SHP77 treated with DMSO at 0.1 percent for 48 hours (cell line): ENCODE measurements around the gene CPNE5.

Experiments used
- DNase-seq: peaks from one replicate; lab custom pipeline; 2025; lab: John Stamatoyannopoulos, UW

CPNE5 gene

DNA sequence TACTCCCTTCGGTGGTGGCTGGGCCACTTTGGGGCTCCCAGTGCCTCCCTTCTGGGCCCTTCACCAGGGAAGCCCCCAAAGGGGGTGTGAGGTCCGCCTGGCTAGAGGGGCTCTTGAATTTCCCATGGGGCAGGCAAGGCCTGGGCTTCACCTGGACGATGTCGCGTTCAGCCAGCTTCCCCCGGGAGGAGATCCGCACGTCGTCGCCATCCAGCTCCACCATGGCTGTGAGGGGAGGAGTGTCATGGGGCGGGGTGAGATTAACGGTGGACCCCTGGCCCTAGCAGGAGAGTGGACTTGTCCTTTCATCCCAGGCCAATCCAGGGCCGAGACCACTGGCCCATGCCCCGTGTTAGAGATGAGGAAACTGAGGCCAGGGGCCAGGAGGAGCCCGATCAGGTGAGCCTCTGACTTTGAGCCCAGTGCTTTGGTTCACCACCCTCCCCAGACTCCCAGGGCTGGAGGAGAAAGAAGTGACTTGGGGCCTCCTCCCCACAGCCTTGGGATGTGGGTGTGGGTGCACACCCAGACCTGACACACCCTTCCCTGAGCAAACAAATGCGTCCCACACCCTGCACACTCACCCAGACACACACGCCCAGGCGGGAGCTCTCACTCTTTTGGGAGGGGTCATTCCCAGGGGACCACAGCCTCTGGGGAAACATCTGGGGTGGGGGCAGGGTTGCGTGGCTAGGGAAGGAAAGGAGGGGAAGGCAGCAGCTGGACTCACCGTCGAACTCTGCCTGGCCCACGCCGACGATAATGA lies 95.5 kb downstream of the CPNE5 start:
- DNase-seq, result no peak

DNA sequence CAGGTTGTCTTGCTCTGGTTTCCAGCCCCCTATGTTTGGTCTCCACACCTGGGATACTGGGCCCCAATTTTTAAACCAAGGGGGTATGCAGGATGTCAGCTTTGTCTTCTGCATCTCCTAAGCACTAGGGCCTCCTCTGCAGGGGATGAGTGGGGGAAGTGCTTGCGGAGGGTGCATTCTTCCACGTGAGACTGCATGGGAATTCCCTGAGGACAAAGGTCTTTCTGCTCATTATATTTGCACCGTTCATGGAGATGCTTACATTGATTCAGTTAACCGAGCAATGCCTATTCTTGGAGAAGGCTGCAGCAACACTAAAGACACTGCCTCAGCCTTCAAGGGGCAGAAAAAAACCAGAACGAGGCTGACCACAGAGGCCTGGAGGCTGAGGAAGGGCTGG lies 96.2 kb downstream of the CPNE5 start:
- no peak for DNase-seq

DNA sequence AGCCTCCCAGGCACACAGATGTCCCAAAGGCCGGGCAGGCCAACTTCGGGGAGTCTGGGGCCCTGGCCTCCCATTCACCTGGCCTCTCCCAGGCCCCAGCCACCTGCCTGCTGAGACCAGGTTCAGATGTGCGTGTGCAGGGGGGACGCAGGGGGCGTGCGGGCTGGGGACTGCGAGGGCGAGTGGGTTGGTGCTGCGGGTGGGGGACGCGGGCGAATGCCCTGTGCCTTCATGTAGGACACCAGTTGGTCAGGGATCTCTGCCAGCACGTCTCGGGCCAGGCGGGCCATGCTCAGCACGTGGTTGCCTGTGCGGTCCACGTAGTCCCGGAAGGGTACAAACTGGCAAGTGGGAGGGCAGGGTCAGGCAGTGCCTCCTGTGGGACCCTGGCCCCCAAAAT lies 97.1 kb downstream of the CPNE5 start:
- no peak for DNase-seq

DNA sequence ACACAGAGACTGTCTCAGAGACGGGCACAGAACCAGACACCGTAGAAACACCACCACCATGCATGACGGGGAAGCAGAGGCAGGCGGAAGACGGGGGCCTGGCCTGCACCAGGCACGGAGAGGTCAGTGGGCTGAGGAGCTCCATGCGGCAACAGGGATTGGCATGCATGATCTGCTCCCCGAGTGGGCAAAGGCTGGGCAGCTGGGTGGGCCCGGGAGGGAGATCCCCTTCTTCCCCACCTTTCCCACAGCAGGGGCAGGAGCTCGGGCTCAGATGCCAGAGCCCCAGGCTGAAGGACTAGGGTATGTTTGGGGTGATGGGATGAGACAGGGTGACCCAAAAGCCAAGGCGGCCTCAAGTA lies 98.4 kb downstream of the CPNE5 start:
- DNase-seq, result no peak

DNA sequence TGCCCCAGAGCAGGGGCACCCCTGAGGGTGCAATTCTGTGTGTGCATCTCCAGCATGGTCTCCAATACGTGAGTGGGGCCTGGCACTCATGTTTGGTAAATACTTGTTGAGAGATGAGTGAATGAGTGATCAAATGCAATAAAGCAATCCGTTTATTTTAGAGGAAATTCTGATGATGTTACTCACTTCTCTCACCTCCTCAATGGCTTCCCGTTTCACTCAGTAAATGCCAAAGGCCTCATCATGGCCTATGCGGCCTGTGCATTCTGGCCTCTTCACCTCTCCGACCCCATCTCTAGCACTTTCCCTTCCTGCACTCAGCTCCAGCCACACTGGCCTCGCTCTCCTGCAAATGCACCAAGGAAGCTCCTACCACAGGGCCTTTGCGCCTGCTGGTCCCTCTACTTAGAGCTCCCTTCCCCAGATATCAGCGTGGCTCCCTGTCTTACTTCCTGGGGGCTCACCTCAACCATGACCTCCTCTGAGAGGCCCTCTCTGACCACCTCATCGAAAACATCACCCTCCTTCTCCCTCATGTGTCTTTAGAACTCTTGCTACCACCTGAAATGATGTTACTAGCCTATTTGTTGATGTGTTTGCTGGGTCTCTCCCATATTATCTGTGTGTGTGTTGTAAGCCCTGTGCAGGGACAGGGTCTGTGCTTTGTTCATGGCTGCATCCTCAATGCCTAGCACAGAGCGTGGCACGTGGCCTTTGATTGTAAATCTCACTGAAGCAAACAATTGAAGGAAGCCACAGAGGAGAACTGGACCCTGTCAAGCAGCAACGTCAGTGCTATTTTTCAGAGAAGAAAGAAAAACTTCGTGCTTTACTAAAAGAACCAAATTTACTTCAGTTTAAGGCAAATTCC lies 99.1 kb downstream of the CPNE5 start:
- DNase-seq, result no peak

DNA sequence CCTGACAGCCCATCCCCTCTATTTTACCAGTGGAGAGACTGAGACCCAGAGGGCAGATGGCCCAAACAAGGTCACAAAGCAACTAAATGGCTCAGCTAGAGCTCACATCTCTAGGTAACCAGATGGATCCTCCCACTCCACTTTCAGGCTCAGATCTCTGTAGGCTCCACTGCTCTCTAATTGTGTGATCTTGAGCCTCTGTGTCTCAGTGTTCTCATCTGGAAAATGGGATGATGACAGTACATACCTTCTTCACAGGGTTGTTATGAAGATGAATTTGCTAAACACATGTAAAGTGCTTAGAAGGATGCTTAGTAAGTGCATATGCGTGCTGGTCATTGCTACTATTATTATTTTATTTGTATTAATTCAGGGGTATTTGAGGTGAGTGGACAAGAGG lies 101.1 kb downstream of the CPNE5 start:
- no peak for DNase-seq

DNA sequence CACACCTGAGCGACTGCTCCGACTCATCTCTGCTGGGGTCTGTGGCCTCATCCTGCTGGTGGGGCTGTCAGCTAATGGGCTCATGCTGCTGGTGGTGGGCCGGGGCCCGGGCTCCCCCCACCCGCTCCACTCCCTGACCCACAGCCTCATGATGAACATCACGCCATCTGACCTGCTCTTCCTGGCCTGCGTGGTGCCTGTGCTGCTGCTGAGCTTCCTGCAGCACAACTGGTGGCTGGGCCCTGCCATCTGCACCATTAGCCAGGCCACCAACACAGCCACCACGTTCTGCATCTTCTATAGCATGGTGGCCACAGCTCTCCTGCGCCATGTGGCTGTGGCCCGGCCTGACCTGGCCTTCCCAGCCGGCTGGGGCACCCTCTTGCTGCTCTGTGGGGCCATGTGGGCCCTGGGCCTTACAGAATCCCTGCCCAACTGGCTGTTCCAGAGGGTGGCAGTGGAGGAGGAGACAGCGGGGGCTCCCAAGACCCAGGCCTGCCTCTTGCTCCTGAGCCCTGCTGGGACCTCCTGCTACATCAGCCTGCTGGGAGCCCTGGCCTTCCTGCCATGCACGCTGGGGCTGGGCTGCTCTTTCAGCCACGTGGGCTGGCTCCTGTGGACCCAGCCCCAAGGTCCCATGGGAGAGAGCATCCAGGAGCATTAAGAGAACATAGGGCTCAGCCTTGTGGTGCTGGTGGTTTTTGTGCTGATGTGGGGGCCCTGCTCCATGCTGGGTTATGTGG lies 102.0 kb downstream of the CPNE5 start:
- DNase-seq, result no peak

DNA sequence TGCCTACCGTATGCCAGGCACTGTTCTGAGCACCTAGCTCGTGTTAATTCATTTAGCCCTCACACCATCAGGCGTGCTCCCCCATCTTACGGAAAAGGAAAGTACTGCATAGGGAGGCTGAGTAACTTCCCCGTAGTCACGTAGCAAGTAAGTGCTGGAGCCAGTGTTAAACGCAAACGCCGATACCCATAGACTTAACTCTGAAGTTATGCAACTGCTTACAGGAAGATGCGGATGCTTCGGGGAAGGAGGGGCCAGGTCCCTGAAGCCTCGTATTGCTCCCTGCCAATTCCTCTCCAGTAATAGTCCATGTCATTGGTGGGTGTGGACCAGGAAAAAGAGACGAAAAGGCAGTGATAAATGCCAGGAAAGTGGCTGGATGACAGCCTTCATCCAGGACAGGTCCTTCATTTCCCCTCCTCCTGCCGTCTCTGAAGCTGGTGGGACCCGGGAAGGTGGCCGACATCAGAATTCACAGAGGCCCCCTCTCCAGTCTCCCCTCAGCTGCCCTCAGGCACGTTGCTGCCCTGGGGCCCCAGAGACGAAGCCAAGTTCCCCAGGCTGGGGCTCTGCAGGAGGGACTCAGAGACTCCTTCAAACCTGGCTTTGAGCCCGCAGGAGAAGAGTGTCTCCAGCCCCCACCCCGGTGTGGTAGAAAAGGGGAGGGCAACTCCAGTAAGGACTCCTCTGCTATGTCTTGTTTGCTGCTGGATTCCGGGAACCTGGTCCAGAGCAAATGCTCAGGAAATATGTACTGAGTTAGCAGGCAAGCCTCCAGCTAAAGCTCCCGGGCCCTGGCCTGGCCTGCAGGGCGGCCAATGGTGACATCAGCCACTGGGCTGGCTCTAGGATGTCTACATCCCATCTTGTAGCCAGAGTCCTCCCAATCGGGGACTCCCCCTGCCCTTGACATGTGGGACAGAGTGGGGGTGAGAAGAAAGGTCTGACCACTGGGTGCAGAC lies 103.9 kb downstream of the CPNE5 start:
- DNase-seq, result no peak

DNA sequence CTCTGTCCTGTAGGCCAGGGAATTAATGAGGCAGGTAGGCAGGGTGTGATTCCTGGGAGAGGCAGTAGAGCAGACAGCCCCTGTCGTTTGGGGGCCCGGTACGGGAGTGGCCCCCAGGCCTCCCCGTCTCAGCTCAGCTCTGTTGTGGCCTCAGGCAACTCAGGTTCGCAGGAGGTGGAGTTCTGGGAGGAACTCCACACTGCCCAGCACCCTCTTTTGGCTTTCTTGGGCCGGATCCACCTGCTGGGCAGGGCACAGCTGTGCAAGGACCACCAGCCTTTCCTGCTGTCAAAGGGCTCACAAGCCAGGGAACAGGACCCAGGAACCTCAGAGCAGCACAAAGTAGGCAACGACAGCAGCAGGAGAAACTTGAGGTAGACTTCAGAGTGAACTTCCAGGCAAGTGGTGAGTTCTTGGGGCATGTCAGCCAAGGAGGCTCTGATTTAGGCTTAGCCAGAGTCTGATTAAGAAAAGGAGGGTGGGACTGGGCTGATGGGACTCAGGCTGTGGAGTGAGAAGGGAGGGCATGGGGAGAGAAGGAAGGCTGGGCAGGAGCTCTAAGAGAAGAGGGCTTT lies 104.7 kb downstream of the CPNE5 start:
- DNase-seq, result no peak

DNA sequence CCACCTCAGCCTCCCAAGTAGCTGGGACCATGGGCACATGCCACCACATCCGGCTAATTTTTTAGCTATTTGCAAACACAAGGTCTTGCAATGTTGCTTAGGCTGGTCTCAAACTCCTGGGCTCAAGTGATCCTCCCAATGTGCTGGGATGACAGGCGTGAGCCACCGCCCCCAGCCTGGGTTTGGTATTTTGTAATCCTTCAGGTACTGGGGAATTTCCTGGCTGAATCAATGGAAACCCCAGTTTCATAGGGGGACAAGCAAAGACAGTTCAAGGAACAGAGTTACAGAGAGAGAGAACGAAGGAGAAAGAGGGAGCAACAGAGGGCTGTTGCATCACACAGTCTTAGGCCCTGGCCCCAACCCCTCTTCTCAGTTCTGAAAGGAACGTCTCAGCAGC lies 105.9 kb downstream of the CPNE5 start:
- DNase-seq, result no peak

DNA sequence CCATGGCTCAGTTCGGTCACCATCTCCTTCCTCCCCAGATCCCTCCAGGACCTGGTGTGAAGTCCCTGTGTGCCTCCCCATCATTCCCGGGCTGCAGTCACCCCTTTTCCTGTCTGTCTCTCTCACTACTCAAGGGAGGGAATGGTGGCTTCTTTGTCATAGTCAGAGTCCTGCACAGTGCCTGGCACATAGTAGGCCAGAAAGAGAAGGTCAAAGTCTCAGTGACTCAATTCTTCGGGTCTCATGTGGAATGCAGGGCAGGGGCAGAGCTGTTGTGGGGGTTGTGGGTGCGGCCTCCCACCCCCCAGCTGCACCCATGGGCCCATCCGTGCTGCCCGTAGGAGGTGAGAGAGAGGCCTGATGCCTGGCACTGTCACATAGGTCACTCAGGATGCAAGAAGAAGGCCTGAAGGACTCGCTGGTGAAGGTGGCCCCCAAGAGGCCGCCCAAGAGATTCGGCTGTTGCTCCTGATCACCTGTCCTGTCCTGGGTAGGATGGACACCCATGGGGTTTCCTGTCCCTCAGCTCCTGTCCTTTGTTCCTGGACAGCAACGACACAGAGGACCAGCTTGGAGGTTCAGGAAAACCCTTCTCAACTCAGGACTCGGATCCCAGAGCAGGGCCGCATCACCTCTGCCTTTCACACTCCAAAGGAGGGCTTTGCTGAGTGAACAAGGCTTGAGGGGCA lies 107.5 kb downstream of the CPNE5 start:
- DNase-seq, result no peak

DNA sequence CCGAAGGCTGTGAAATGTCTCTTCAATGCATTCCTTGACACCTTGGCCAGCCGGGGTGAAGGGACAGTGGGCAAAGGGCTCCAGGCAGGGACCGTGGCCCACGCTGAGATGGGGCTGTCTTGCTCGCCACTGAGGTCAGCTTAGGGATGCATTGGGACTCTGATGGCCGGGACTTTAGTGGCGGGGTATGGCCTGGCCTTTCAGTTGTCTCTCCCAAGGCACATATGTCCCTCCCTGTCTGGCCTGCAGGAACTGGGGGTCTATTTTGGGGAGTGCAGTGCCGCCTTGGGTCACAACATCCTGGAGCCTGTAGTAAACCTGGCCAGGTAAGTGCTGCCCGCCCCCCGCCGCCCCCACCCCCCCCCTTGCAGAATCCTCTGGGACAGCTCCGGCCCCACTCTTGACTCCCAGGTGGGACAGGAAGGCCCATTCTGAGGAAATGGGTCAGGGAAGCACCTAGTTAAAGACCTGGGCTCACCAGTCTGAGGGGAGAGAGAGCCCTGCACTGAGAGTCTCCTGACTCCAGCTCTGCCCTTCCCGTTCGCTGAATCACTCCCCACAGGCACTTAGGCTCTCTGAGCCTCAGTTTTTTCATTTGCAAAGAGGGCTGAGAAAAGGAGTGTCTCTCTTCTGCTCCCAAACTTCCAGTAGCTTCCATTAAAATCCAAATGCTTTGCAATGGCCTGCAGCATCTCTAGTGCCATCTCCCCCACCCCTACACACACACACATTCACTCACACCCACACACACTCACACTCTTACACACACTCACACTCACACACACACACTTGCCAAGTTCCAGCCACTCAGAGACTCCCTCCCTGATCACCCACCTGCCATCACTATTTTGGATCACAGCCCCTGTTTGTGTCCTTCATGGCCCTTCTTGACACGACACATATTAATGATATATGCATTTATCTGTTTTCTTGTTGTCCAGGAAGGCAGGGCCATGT lies 108.5 kb downstream of the CPNE5 start:
- DNase-seq, result no peak

DNA sequence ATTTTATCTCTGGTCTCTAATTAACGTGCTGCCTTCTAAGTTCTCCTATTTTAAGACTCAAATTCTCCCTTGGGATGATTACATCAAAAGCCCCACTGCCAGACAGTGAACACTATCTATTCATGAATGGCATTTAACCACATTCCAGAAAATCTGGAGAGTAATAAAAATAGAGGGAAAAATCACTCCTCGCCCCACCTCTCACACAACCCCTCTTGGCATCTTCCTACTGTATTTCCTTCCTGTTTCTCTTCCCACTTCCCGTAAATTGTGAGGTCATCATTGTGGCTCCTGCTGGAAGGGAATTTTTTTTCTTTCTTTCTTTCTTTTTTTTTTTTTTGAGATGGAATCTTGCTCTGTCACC lies 110.1 kb downstream of the CPNE5 start:
- DNase-seq, result no peak

DNA sequence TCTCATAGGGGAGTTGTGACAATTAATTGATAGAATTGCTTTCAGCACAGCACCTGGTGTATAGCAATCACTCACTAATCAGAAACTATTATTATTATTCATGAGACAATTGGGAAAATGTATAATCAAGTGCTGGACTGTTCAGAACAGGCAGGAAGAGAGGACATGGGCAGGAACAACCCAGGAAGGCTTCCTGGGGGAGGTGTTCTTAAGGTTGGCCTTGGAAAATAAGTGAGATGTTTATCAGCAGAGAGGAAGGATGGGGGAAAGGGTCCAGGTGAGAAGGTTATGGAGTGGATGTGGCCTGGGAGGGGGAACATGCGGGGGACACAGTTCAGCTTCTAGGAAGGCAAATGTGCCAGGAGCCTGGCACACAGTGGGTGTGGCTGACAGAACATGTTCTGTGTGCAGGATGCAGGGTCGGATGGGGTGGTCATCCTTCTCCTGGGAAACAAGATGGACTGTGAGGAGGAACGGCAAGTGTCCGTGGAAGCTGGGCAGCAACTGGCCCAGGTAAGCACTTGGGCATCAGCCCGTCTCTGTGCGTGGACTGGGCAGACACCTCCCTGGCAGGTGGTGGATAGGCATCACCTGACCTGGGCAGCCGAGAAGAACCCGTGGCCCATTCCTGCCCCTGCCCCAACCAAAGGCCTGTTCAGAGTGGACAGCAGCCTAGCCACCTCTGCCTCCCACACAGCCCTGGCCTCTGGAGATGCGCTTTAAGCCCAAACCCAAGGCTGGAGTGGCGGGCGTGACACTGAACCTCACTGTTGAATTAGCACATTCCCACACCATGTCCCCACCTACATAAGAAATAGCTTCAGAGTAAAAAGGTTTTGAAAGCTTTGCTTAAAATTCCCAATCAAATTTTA lies 110.7 kb downstream of the CPNE5 start:
- DNase-seq, result no peak

DNA sequence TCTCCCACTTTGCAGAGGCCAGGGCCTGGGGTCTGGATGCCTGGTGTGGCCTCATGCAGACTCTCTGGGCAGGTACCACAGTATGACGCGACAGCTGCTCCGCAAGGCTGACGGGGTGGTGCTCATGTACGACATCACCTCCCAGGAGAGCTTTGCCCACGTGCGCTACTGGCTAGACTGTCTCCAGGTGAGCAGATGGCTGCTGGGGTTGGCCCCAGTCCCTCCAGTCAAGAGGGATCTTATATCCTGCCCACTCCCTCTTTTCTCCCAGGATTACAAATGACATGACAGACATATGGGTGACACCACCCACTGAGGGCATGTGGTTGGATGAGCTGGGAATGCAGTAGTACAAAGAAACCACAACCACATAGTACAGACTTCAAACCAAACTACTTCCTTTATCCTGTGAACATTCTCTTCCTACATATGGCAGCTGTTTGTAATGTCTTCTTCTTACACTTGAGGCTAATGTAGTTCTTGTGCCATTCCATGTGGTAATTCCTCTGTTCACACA lies 111.7 kb downstream of the CPNE5 start:
- DNase-seq, result no peak

DNA sequence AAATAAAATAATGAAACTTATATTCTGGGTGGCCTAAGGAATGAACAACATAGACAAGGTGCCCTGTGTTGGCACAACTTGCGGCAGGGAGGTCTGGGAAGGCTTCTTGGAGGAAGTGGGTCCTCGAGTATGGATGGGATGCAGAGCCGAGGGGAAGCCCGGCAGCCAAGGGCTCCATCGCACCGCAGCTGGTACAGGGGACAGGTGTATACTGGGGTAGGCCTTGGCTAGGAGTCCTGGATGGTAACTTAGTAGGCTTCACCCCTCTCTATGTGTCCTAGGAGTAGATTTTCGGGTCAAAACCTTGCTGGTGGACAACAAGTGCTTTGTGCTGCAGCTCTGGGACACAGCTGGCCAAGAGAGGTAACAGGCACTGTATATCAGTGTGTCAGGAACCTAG lies 113.7 kb downstream of the CPNE5 start:
- no peak for DNase-seq

DNA sequence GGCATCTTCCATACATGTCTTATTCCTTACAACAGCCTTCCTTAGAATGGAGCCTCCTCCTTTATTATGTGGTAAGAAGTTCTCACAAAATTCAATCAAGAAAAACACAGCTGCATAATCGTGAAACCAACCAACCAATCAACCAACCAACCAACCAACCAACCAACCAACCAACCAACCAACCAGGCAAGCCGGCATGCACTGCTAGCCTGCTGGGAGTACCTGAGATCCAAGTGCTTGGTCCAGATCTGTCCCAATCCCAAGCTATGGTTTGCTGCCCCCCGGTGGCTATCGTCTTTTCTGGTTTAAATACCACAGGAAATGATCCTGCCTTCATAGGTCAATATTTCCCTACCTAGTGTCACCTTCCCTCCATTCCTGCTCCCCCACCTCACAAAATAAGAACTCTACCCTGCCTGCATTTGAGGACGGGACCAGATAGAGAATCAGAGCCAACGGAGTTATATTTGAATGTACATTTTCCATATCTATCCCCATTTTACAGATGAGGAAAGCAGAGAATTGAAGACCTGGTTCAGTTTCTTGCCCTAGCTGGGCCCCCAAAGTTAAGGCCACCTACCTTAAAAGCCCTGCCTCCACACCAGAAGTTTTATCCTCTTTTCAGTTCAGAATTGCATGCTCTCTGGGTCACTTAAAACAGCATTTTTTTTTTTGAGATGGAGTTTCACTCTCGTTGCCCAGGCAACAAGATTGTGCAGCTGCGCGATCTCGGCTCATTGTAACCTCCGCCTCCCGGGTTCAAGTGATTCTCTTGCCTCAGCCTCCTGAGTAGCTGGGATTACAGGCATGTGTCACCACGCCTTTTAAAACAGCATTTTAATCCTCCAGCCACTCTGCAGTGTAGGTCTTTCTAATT lies 114.5 kb downstream of the CPNE5 start:
- peak; percentile 49 for DNase-seq
